ENCODE data around the gene RRP12. TPM values are rescaled to one million over a fixed set of nuclear protein-coding genes. Genes with fewer than 3 reads are reported as not detected.

The RRP12 gene
- total RNA-seq, 1 donor from 2014 or later: 26.8 TPM

DNA sequence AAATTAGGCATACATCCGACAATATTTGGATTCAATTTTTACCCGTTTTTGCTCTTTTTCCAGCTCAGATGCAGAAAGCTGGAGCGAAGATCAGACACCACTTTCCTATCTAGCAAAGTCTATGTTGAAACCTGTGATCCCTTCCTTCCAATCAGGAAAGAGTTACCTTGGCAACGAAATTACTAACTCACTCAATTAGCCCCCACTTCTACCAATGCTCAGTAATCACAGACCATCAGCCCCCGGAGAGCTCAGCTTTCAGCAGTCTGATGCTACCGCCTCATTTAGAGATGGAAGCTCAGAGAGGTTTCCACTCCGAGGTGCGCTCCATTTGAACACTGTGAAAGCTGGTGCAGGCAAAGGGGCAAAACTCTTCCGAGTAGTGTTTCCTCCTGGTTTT lies 75.4 kb downstream of the RRP12 start:
- H3K27ac Mint-ChIP-seq (ENCODE audit: unreplicated experiment): peak overlapping the region; percentile 65
- peaks cover 6% of the 10 kb centered on the region for H3K9me3 Mint-ChIP-seq (ENCODE audit: unreplicated experiment)
- H3K36me3 Mint-ChIP-seq (ENCODE audit: unreplicated experiment): peaks cover 4% of the 10 kb centered on the region
- peaks cover 32% of the 10 kb centered on the region for H3K4me1 Mint-ChIP-seq (ENCODE audit: low read depth, unreplicated experiment)
- DNase-seq: peak; percentile 45
- TF ChIP-seq, protein P1, sequence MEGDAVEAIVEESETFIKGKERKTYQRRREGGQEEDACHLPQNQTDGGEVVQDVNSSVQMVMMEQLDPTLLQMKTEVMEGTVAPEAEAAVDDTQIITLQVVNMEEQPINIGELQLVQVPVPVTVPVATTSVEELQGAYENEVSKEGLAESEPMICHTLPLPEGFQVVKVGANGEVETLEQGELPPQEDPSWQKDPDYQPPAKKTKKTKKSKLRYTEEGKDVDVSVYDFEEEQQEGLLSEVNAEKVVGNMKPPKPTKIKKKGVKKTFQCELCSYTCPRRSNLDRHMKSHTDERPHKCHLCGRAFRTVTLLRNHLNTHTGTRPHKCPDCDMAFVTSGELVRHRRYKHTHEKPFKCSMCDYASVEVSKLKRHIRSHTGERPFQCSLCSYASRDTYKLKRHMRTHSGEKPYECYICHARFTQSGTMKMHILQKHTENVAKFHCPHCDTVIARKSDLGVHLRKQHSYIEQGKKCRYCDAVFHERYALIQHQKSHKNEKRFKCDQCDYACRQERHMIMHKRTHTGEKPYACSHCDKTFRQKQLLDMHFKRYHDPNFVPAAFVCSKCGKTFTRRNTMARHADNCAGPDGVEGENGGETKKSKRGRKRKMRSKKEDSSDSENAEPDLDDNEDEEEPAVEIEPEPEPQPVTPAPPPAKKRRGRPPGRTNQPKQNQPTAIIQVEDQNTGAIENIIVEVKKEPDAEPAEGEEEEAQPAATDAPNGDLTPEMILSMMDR (IDR thresholded peaks at IDR 0.05; ENCODE audit: partially characterized antibody, unreplicated experiment): no peak
- peak overlapping the region; percentile 45 for H3K4me3 Mint-ChIP-seq (ENCODE audit: unreplicated experiment)
- peaks cover 6% of the 10 kb centered on the region for H3K27me3 Mint-ChIP-seq (ENCODE audit: unreplicated experiment)

DNA sequence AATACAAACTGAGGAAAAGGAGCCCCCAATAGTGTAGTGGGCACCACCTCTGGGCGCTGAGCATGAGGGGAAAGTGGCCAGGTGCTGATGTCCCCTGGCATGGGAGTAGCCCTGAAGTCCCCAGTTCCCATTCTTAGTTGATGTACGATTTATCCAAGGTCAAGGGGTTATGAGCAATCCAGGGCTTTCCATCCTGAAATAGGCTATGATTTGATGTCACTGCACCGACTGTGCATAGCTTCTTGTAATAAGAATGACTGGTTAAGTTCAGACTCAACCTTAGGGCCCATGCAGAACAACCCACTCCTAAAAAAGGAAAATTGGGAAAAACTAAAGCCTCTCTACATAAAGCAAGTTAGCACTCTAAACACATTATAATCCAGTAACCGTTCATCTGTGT lies 77.6 kb downstream of the RRP12 start:
- Mint-ChIP-seq H3K27ac (ENCODE audit: unreplicated experiment) (no peak overlapping the region), H3K4me1 (ENCODE audit: low read depth, unreplicated experiment) (peaks cover 32% of the 10 kb centered on the region), H3K4me3 (ENCODE audit: unreplicated experiment) (no peak overlapping the region), H3K27me3 (ENCODE audit: unreplicated experiment) (peaks cover 10% of the 10 kb centered on the region), H3K9me3 (ENCODE audit: unreplicated experiment) (peaks cover 8% of the 10 kb centered on the region), H3K36me3 (ENCODE audit: unreplicated experiment) (no peaks in the 10 kb centered on the region)
- DNase-seq: no peak
- TF ChIP-seq, protein P1 (IDR thresholded peaks at IDR 0.05; ENCODE audit: partially characterized antibody, unreplicated experiment): no peak

DNA sequence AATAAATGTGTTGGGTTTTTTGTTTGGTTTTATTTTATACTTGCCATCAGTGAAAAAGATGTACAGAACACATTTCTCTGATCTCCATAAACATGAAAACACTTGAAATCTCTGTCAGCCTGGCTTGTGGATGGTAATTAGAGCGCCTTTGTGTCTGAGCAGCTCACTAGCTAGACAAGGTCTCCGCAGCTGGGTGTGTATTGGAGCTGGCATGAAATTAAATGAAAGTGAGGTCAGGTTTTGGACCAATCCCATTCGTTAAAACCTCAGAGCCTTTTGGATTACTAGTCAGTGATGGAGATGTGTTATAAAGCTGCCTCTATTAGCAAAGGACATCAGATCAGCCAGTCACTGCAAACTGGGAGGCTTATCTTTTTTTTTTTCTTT lies 79.3 kb downstream of the RRP12 start:
- H3K27me3 Mint-ChIP-seq (ENCODE audit: unreplicated experiment): peaks cover 13% of the 10 kb centered on the region
- peaks cover 10% of the 10 kb centered on the region for H3K9me3 Mint-ChIP-seq (ENCODE audit: unreplicated experiment)
- no peak for DNase-seq
- no peaks in the 10 kb centered on the region for H3K36me3 Mint-ChIP-seq (ENCODE audit: unreplicated experiment)
- H3K4me1 Mint-ChIP-seq (ENCODE audit: low read depth, unreplicated experiment): peaks cover 30% of the 10 kb centered on the region
- peak overlapping the region; percentile 93 for H3K4me3 Mint-ChIP-seq (ENCODE audit: unreplicated experiment)
- TF ChIP-seq, protein P1 (IDR thresholded peaks at IDR 0.05; ENCODE audit: partially characterized antibody, unreplicated experiment): no peak
- H3K27ac Mint-ChIP-seq (ENCODE audit: unreplicated experiment): peak overlapping the region; percentile 72

DNA sequence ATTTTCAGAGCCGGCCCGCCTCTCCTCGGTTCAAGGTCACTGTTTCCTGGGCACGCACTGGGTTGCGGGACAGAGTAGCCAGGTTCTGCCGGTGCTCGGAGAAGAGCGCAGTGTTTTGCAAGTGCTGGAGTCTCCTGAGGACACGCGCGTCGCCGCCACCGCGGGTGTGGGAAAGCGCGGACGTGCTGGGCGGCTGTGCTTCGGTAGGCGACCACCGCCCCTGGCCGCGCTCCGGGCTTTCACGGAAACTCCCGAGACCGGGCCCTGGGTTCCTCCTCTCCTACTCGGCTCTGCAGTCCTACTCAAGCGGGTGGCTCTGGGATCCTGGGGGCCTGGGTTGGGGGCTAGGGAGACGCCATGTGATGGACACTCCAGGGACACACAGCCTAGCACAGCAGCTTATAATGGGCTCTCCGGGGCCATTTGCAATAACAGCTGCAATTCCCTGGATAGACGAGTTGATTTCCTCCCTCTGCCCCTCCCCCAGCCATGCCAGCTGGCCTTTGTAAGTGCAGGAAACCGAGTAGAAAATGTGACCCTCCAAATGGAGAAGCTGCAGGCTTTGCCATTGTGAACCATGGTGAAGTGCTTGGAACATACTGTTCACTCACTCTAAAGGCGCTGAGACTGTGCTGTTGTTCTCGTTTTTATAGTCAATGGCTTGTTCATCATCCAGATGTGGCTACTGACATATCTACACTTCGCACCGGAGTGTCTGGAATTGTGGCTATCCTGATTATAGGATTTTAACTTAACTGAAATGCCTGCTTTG lies 79.9 kb downstream of the RRP12 start:
- Mint-ChIP-seq H3K36me3 (ENCODE audit: unreplicated experiment) (no peaks in the 10 kb centered on the region), H3K9me3 (ENCODE audit: unreplicated experiment) (peaks cover 10% of the 10 kb centered on the region), H3K27me3 (ENCODE audit: unreplicated experiment) (peaks cover 13% of the 10 kb centered on the region), H3K4me3 (ENCODE audit: unreplicated experiment) (peak overlapping the region; percentile 93), H3K4me1 (ENCODE audit: low read depth, unreplicated experiment) (peaks cover 30% of the 10 kb centered on the region), H3K27ac (ENCODE audit: unreplicated experiment) (peak overlapping the region; percentile 72)
- DNase-seq: peak; percentile 72
- TF ChIP-seq, protein P1 (IDR thresholded peaks at IDR 0.05; ENCODE audit: partially characterized antibody, unreplicated experiment): no peak

DNA sequence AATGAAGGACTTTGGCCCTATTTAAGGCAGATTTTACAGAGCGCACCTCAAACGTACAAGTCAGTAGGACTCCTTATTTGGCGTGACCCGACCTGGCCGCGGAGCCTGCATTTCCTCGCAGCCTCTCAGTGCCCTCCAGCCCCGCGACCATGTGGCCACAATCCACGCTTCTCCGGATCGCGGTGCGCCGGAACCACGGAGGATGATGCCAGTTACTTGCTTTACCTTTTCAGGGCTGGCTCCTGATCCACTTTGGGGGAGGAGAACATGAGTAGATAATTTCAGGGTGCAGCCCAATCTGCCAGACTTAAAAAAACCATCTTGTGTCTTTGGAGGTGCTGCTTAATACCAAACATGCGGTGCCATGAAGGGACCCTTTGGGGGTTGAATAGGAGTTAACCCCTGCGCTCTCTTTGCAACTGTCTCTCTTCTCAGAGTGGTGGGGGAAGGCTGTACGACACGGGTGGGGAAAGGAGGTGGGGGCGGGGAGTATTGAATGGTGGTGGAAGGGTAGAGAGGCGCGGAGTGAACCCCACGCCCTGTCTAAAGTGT lies 80.6 kb downstream of the RRP12 start:
- H3K36me3 Mint-ChIP-seq (ENCODE audit: unreplicated experiment): no peaks in the 10 kb centered on the region
- DNase-seq: peak; percentile 28
- H3K27me3 Mint-ChIP-seq (ENCODE audit: unreplicated experiment): peaks cover 13% of the 10 kb centered on the region
- peaks cover 10% of the 10 kb centered on the region for H3K9me3 Mint-ChIP-seq (ENCODE audit: unreplicated experiment)
- peaks cover 23% of the 10 kb centered on the region for H3K4me1 Mint-ChIP-seq (ENCODE audit: low read depth, unreplicated experiment)
- TF ChIP-seq, protein P1 (IDR thresholded peaks at IDR 0.05; ENCODE audit: partially characterized antibody, unreplicated experiment): no peak
- H3K4me3 Mint-ChIP-seq (ENCODE audit: unreplicated experiment): peak overlapping the region; percentile 93
- peak overlapping the region; percentile 80 for H3K27ac Mint-ChIP-seq (ENCODE audit: unreplicated experiment)

Data from glutamatergic neuron (in vitro differentiated cells).